Measurements from ENCODE around the gene SLC25A1.

DNA sequence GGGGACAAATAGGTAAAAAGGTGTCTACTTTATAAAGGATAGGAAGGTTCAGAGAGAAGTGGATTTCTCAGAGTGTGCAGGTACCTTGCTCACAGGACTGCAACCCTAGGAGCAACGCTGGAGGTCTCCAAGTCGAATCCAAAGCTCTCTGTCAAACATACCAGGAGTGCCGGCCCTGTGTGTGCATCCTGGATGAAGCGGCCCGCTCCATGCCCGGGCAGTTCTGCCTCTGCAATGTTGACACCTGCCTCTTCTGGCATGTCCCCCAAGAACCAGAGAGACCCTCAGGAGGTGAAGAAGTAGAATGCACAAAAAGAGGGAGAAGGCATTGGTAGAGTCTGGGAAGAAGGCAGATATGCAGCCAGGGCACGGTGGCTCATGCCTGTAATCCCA lies 50.5 kb downstream of the SLC25A1 start:
- TF ChIP-seq, protein P1, sequence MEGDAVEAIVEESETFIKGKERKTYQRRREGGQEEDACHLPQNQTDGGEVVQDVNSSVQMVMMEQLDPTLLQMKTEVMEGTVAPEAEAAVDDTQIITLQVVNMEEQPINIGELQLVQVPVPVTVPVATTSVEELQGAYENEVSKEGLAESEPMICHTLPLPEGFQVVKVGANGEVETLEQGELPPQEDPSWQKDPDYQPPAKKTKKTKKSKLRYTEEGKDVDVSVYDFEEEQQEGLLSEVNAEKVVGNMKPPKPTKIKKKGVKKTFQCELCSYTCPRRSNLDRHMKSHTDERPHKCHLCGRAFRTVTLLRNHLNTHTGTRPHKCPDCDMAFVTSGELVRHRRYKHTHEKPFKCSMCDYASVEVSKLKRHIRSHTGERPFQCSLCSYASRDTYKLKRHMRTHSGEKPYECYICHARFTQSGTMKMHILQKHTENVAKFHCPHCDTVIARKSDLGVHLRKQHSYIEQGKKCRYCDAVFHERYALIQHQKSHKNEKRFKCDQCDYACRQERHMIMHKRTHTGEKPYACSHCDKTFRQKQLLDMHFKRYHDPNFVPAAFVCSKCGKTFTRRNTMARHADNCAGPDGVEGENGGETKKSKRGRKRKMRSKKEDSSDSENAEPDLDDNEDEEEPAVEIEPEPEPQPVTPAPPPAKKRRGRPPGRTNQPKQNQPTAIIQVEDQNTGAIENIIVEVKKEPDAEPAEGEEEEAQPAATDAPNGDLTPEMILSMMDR (conservative IDR thresholded peaks at IDR 0.05; ENCODE audit: low read length) = no peak
- no peak for TF ChIP-seq EZH2phosphoT487 (IDR thresholded peaks at IDR 0.05; ENCODE audit: borderline replicate concordance)

All from Loucy (cell line).